ENCODE results near the gene EOLA2. TPM values are rescaled to one million over a fixed set of nuclear protein-coding genes. Genes with fewer than 3 reads are reported as not detected.
"Not testable (repeated sequence)": the region's sequence is repeated elsewhere in the genome, so short reads cannot be mapped to it uniquely, and the experiment has no call there.

Gene EOLA2
- 19.2 and 25.0 TPM in 2 replicates for total RNA-seq (2014; rRNA removed; shearing (Covaris generic))

- DNase-seq (ENCODE audit: low read depth), result peak; percentile 99
Measured at GRCh38 chrX:149938427-149938880, at the start of gene EOLA2. Gene EOLA2, minus strand, starts transcription at chrX:149938491. Its CDS starts 4,617 bp downstream, at chrX:149933874.

GRCh38 chrX:149987613-149988012 is 49.3 kb upstream of the EOLA2 start:
- DNase-seq (ENCODE audit: low read depth), result no peak

DNA sequence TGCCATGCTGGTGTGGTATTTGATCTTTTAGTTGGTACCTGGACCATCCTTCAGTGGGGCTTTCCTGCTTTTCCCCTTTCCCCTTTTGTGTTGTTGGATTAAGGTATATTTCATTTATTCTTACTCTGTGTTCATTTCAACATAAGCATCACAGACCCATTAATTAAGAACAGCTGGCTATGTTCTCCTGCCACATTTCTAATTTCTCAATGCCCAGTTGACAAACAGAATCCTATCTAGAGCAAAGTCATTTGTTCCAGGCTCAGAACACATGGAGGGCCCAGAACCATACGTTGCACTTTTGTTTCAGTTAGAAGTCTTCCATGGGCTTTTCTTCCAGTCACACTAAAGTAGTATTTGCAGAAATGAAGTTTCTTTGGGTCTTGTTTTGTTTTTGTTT is 46.1 kb upstream of the EOLA2 start:
- DNase-seq (ENCODE audit: low read depth), result no peak

GRCh38 chrX:149982310-149982709 is 44.0 kb upstream of the EOLA2 start:
- DNase-seq (ENCODE audit: low read depth), result peak; percentile 26

GRCh38 chrX:149979126-149979644 is 40.9 kb upstream of the EOLA2 start:
- DNase-seq (ENCODE audit: low read depth), result no peak

- DNase-seq (ENCODE audit: low read depth), result peak; percentile 69
Measured at GRCh38 chrX:149962859-149963757, 24.8 kb upstream of the EOLA2 start.

GRCh38 chrX:149962010-149962409 is 23.7 kb upstream of the EOLA2 start:
- no peak for DNase-seq (ENCODE audit: low read depth)

GRCh38 chrX:149961572-149961971 is 23.3 kb upstream of the EOLA2 start:
- DNase-seq (ENCODE audit: low read depth), result no peak

DNA sequence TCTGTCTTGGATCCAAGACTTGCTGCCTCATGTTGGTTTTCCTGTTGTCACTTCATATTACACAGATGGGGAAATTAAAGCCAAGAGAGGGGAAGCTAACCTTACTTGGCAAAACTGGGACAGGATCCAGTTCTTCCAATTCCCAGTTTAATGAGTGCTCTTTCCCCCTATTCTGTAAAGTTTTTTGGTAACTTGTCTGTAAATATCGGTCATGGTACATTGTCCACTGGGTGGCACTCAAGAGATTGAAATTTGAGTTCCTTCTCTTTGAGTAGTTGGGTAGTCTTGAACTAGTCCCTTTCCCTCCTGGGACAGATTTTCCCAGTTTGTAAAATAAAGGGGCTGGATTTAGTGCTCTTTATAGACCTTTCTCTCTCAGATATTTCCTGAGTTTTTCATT is 12.4 kb upstream of the EOLA2 start:
- DNase-seq (ENCODE audit: low read depth), result peak; percentile 57

- DNase-seq (ENCODE audit: low read depth), result no peak
Measured at GRCh38 chrX:149949743-149950436, 11.6 kb upstream of the EOLA2 start.

- no peak for DNase-seq (ENCODE audit: low read depth)
Measured at GRCh38 chrX:149948016-149948415, 9.7 kb upstream of the EOLA2 start.

GRCh38 chrX:149946932-149947331 is 8.6 kb upstream of the EOLA2 start:
- not testable (repeated sequence) for DNase-seq (ENCODE audit: low read depth)

GRCh38 chrX:149945820-149946219 is 7.5 kb upstream of the EOLA2 start:
- DNase-seq (ENCODE audit: low read depth), result not testable (repeated sequence)

- DNase-seq (ENCODE audit: low read depth), result not testable (repeated sequence)
Measured at GRCh38 chrX:149945087-149945670, 6.9 kb upstream of the EOLA2 start.

DNA sequence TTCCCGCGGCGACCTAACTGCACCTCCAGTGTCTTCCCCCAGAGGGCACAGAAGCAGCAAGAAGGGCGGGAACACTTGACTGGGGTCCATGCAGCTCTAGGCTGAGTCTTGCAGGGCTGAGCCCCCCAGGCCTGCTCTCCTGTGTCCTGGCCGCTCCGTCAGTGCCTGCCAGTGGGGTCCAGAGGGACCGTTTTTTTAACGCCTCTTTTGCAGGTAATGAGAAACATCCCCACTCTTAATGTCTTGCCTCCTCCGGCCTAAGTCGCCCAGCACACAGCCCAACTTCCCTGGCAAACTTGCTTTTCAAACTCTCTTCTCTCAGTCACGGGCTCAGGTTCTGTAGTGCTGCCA is 2.4 kb upstream of the EOLA2 start:
- not testable (repeated sequence) for DNase-seq (ENCODE audit: low read depth)

- DNase-seq (ENCODE audit: low read depth), result peak; percentile 98
Measured at GRCh38 chrX:149939905-149940673, 1.8 kb upstream of the EOLA2 start.

DNA sequence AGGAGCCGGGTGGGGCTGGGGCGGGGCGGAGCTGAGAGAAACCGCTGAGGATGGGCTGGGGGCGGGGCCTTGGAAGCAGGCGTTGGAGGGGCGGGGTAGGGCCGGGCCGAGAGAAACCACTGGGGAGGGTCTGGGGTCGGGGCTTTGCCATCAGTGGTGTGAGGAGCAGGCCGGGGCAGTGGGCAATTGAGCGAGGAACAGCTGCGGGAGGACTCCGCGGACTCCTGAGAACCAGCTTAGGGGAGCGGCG is 1.3 kb upstream of the EOLA2 start:
- DNase-seq (ENCODE audit: low read depth), result no peak

DNA sequence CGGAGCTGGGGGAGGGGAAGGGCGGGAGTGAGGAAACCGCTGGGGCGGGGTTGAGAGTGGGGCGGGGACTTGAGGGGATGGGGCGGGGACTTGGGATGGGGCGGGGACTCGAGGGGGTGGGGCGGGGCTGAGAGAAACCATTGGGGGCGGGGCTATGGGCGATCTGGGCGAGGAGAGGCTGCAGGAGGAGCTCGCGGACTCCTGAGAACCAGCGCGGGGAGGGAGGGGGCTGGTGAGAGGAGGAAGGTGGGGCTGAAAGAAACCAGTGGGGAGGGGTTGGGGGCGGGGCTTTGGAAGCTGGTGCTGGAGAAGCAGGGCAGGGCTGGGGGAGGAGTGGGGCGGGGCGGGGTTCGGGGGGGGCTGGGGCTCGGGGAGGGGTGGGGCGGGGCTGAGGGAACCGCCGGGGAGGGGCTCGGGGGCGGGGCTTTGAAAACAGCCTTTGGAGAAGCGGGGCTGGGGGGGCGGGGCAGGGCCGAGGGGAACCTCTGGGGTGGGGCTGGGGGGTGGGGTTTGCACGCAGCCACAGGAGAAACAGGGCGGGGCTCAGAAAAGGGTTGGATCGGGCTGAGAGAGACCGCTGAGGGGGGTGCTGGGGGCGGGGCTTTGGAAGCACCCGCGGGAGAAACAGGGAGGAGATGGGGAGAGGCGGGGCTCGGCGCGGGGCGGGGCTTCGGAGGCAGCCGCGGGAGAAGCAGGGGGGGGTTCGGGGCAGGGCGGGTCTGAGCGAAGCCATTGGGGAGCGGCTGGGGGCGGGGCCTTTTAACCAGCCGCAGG is 777 bp upstream of the EOLA2 start:
- peak; percentile 92 for DNase-seq (ENCODE audit: low read depth)

DNA sequence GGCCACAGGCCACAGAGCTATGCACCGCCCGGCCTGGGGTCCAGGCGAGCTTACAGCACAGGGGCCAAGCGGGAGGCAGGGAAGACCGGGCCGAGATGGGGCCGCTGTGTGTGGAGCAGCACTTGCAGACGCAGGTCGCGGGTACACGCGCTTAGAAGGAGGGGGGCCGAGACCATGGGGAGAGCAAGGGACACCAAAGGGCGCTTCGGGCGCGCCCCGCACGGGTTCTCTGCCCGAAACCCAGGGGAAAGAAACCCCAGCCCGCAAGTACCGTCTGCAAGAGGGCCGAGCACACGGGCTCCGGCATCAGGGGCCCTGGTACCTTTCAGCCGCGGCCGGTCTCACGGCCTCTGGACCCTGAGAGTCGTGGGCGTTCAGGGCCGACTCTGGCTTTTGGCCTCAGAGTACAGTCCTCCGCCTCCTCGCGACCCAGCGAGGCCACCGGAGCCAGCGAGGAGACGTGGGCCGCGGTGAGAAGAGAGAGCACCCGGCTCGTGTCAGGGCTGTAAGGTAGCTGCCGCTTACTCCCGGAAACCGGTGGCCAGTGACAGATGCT is 342 bp downstream of the EOLA2 start:
- DNase-seq (ENCODE audit: low read depth), result peak; percentile 9

DNA sequence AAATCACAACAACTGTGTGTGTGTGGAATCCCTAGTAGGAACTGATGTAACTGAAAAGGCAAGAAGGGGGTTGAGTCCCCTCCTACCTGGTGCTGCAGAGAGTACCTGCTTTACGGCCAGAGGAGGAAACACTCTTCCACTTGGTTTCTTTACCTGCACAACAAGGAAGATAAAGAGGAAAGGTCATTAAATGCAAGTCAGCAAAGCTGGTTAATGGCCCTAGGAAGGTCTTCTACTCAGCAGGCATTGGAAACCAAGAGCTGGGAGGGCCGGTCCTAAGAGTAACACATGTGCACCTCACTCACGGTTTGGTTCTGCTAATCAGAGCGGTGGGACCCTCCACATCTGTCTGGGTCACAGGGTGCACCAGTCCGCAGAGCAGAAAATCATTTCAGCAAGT is 963 bp downstream of the EOLA2 start:
- DNase-seq (ENCODE audit: low read depth), result not testable (repeated sequence)

- DNase-seq (ENCODE audit: low read depth), result not testable (repeated sequence)
Measured at GRCh38 chrX:149933547-149933946, 4.7 kb downstream of the EOLA2 start.

All from RPMI7951 (cell line).